OCI-LY3 (cell line): ENCODE measurements around the gene MAMLD1.

Source experiments
- H2AFZ ChIP-seq: fragments of 200-600, 300-600 bp; shearing (Covaris generic); 2 replicates; pipeline ENCODE4 v1.6.0; 2014; ENCODE audit warnings: antibody characterized with exemption, low read depth, low read length
- H3K27ac ChIP-seq: fragments of 200-600, 300-600 bp; sonication (generic); 2 replicates; pipeline ENCODE4 v1.5.1; 2014; ENCODE audit warnings: mild to moderate bottlenecking, low read length, moderate library complexity, mixed read lengths
- H3K27me3 ChIP-seq: fragments of 200-600, 300-600 bp; sonication (generic); 2 replicates; pipeline ENCODE4 v1.6.1; 2014; ENCODE audit warnings: low read depth, low read length, mixed read lengths
- H3K36me3 ChIP-seq: fragments of 200-600, 300-600 bp; sonication (generic); replicated peaks from 2 replicates; pipeline ENCODE3; 2014; ENCODE audit warnings: low read depth, low read length, mixed read lengths
- H3K4me1 ChIP-seq: fragments of 300-600, 200-600 bp; sonication (generic); 2 replicates; pipeline ENCODE4 v1.6.1; 2014; ENCODE audit warnings: low read length, mixed read lengths
- H3K4me2 ChIP-seq: fragments of 200-600, 300-600 bp; sonication (generic); 2 replicates; pipeline ENCODE4 v1.6.1; 2014; ENCODE audit warnings: low read length, mixed read lengths
- H3K4me3 ChIP-seq: fragments of 300-600, 200-600 bp; sonication (generic); 2 replicates; pipeline ENCODE4 v1.5.1; 2014; ENCODE audit warnings: antibody characterized with exemption, mild to moderate bottlenecking, low read length, moderate library complexity
- H3K79me2 ChIP-seq: fragments of 300-600, 200-600 bp; shearing (Covaris generic); 2 replicates; pipeline ENCODE4 v1.6.1; 2014; ENCODE audit warnings: mild to moderate bottlenecking, low read length, mixed read lengths
- H3K9ac ChIP-seq: fragments of 300-600, 200-600 bp; shearing (Covaris generic); 2 replicates; pipeline ENCODE4 v1.6.0; 2014; ENCODE audit warnings: mild to moderate bottlenecking, low read length, moderate library complexity
- H3K9me3 ChIP-seq: fragments of 200-600, 300-600 bp; shearing (Covaris generic); 2 replicates; pipeline ENCODE4 v1.6.1; 2014; ENCODE audit warnings: low read length, mixed read lengths; ENCODE audit not compliant: insufficient read depth
- H4K20me1 ChIP-seq: fragments of 200-600, 300-600 bp; sonication (generic); 2 replicates; pipeline ENCODE4 v1.6.1; 2016; ENCODE audit warnings: low read length, mixed read lengths; ENCODE audit not compliant: insufficient read depth
- EZH2phosphoT487 ChIP-seq: fragments of 200-600 bp; shearing (Covaris generic); IDR thresholded peaks from 2 replicates; pipeline ENCODE4 v1.6.1; 2018; ENCODE audit warnings: antibody characterized with exemption, mixed run types, low read depth
- TF ChIP-seq, protein P1 (sequence below): fragments of 200-600, 300-600 bp; sonication (generic); IDR thresholded peaks from 2 replicates; pipeline ENCODE4 v1.5.1; 2014; ENCODE audit warnings: antibody characterized with exemption, low read length, low read depth

The MAMLD1 gene

GRCh38 chrX:150364347-150365050, 1.4 kb downstream of the MAMLD1 start:
- Histone ChIP-seq H3K36me3 (no peaks in the 10 kb centered on the region), H4K20me1 (no peaks in the 10 kb centered on the region), H3K9ac (peak overlapping the region; percentile 33; the same call in 1 of the 2 replicates), H3K27ac (no peak overlapping the region), H3K4me3 (peak overlapping the region; percentile 77), H3K4me1 (peaks cover 8% of the 10 kb centered on the region; the same call in 1 of the 2 replicates), H3K79me2 (no peaks in the 10 kb centered on the region), H2AFZ (no peak overlapping the region), H3K9me3 (no peaks in the 10 kb centered on the region), H3K4me2 (peak overlapping the region; percentile 69), H3K27me3 (peaks cover 15% of the 10 kb centered on the region)
- TF ChIP-seq EZH2phosphoT487 = no peak
- TF ChIP-seq, protein P1, sequence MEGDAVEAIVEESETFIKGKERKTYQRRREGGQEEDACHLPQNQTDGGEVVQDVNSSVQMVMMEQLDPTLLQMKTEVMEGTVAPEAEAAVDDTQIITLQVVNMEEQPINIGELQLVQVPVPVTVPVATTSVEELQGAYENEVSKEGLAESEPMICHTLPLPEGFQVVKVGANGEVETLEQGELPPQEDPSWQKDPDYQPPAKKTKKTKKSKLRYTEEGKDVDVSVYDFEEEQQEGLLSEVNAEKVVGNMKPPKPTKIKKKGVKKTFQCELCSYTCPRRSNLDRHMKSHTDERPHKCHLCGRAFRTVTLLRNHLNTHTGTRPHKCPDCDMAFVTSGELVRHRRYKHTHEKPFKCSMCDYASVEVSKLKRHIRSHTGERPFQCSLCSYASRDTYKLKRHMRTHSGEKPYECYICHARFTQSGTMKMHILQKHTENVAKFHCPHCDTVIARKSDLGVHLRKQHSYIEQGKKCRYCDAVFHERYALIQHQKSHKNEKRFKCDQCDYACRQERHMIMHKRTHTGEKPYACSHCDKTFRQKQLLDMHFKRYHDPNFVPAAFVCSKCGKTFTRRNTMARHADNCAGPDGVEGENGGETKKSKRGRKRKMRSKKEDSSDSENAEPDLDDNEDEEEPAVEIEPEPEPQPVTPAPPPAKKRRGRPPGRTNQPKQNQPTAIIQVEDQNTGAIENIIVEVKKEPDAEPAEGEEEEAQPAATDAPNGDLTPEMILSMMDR = no peak

DNA sequence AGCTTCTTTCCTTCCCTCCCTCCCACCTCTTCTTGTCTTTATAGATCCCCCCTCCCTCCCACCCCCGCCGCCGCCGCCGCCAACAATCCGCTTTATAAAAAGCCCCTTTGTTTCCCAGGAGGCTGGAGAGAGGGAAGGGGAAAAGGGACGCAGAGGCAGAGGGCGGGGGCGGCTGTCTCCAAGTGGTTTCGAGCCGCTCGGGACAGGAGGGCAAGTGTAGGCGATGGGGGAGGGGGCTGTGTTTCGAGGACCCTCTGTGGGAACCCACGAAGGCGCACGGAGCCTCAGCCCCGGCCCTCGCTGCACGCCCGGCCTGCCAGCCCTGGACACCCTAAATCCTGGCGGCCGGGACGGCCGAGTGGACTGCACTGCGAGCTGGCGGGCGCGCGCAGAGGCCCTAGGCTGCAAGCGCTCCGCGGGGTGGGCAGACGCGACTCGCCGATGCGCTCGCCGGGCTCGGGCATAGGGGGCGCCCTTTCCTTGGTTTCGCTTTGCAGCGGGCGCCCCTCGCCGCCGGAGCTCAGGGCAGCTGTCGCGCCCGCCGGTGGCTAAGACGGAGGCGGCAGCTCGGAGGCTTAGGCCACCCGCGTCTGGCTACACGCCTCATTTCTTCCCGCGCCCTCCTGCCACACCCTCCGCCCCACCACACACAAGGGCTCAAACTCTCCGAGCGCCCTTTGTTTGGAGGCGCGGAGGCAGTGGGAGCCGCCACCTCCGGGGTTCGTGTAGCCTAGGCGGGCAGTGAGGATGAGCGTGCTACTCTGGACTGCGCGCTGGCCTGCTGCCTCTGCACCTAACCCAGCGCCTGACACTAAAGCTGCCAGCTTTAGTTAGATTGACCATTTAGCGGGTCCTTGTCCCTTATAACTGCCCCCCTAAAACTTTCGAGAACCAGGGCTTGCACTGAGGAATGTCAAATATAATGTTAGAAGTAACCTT, 2.2 kb downstream of the MAMLD1 start:
- Histone ChIP-seq H3K9me3 (no peaks in the 10 kb centered on the region), H4K20me1 (no peaks in the 10 kb centered on the region), H2AFZ (no peak overlapping the region), H3K9ac (peak overlapping the region; percentile 37; the same call in 1 of the 2 replicates), H3K4me3 (peak overlapping the region; percentile 77), H3K4me2 (peak overlapping the region; percentile 69), H3K79me2 (no peaks in the 10 kb centered on the region), H3K27ac (no peak overlapping the region), H3K27me3 (peaks cover 15% of the 10 kb centered on the region), H3K4me1 (peaks cover 8% of the 10 kb centered on the region; the same call in 1 of the 2 replicates), H3K36me3 (no peaks in the 10 kb centered on the region)
- TF ChIP-seq, protein P1 = peak; percentile 32
- no peak for TF ChIP-seq EZH2phosphoT487

GRCh38 chrX:150365990-150366911, 3.1 kb downstream of the MAMLD1 start:
- Histone ChIP-seq H3K4me1 (peaks cover 8% of the 10 kb centered on the region; the same call in 1 of the 2 replicates), H3K27me3 (peaks cover 15% of the 10 kb centered on the region), H3K27ac (no peak overlapping the region), H3K79me2 (no peaks in the 10 kb centered on the region), H3K9ac (no peak overlapping the region), H3K4me2 (peak overlapping the region; percentile 63), H4K20me1 (no peaks in the 10 kb centered on the region), H3K4me3 (peak overlapping the region; percentile 59), H3K9me3 (no peaks in the 10 kb centered on the region), H3K36me3 (no peaks in the 10 kb centered on the region), H2AFZ (0 out of 2 replicates have a peak overlapping the region, but pooled peaks have one; percentile 39)
- TF ChIP-seq, protein P1 = peak; percentile 22; the same call in 1 of the 2 replicates
- no peak for TF ChIP-seq EZH2phosphoT487
